Kasumi-1 (cell line): ENCODE data around the gene DLX2.
A peak's percentile ranks its signal among the peaks of the same experiment; 100 is the strongest.
"Not testable (repeated sequence)": the region's sequence is repeated elsewhere in the genome, so short reads cannot be mapped to it uniquely, and the experiment has no call there.

Experiments
- DNase-seq, 2 experiments: peaks; one replicate each; lab custom pipeline; 2025; lab: John Stamatoyannopoulos, UW

The DLX2 gene

DNA sequence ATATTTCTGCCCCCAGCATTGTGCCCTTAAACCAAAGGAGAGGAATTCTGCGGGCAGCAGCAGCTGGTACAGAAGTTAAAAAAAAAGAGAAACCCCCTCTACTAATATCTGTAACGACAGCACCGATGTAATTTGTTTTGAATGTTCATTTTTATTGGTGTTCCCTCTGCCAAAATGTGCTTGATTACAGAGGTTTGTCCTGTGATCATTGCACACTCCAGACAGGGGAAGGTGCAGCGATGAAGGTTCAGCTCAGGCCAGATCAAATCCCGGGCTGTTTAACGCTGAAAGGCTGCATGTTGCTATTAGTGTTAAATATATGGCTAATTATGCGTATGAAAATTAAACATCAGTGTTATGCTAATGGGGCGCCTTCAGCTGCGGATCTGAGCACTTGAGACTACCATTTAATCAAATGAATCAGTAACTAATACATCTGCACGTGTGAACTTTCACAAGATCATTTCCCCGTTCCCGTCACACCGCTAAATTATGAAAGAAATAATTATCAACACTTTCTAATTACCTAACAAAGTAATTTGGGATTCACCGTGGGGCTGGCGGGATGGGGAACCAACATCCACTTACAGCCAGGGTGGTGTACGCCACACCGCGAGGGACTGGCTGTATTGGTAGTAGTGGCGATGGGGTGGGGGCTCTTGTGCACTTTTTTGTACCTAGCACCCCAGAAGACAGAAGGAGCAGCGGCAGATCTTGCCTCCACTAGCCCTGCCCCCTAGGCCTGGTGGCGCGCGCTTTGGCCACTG lies 18.9 kb downstream of the DLX2 start:
- DNase-seq = no peak

DNA sequence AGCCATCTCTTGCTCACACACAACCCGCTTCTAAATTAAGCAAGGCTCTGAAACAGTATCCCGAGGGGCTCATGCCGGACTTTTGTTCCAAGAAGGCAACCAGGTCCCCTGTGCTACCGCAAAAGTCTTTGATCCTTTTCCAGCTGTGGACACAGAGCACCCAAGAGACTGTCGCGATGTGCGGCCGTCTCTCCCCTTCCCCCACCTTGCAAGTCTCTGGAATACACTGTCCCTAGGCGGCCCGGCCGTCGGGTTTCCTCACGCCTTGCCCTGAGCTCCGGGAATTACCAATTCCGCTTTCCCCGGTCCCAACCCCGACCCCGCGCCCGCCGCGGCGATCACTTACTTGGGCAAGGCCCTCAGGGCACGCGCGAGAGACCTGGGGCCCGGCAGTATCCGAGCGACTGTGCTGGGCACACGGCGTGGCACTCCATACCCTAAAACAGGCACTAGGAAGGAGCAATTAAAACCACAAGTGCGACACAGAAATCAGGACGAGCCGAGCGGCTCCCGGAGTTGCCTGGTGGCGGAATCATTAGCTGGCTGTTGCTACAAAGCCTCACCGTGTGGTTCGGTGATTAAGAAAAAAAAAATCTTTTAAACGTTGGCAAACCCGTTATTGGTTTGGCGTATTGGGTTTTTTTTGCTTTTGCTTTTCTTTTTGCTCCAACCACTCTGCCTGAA lies 19.6 kb downstream of the DLX2 start:
- no peak for DNase-seq

DNA sequence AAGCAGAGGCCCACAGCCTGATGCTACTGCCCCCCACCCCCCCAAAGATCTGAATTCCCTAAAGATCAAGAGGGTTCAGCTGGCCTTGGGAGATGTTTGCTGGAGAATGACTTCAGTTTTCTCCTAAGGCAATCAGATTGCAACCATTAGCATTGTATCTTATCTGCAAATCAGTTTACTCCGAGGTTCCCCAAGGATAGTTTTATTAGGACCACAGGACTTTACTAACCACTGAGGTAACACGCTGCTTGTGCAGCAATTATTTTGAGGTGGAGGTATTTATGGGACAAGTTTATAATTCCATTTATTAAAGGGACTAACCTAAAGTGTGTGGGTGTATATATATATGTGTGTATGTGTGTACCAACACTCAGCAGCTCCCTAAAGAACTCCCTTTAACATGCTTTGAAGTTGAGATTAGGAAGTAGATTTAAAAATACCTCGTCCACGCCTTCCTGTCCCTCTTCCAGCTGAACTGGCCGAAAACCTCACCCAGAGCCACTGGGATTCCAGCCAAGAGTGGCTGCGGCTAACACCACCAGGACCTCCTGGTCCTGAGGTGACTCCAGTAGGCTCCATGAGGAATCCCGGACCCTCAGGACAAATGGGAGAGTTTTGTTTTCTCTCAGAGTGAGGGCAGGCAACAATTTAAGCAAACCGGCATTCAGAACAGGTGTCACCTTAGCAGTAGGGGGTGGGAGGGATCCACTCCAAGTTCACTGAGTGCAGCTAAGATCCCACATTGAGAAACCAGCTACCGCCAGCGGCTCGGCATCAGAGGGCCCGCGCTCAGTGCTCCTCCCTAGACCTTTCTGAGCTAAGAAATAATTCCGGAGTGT lies 20.4 kb downstream of the DLX2 start:
- DNase-seq = no peak

DNA sequence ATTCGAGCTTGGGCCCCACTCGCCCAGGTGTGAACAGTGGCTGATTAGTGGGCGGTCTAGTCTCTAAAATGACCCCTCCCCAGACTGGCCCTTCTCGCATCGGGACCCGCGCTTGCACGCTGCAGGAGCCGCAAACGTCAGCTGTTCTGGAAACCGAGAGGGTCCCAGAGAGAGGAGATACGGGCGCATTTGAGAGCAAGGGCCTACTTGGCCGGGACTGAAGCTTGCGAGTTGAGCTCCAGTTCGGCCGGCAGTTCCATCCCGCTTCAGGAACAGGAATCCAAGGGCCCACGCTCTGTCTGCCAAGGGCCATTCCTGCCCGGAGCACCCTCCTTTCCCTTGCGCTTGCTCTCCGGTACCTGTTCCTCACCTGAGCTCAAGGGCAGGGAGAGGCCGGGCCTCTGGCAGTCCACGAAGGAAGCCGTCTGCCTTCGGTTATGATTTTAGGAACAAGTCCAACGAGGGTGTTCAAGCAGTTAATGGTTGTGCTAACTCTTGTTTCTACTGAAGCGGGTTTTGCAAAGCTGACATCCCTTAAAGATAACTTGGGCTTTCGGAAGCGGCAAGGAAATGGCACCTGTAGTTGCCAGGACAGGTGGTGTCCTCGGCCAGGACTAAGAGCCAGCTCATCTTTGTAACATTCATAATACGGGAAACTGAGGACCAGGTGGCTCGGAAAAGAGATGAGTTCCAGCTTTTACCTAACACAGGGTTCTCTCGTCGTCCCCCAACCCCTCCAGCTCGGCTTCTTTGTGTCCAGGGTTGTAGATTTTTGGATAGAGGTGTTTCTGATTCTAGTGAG lies 21.3 kb downstream of the DLX2 start:
- no peak for DNase-seq

DNA sequence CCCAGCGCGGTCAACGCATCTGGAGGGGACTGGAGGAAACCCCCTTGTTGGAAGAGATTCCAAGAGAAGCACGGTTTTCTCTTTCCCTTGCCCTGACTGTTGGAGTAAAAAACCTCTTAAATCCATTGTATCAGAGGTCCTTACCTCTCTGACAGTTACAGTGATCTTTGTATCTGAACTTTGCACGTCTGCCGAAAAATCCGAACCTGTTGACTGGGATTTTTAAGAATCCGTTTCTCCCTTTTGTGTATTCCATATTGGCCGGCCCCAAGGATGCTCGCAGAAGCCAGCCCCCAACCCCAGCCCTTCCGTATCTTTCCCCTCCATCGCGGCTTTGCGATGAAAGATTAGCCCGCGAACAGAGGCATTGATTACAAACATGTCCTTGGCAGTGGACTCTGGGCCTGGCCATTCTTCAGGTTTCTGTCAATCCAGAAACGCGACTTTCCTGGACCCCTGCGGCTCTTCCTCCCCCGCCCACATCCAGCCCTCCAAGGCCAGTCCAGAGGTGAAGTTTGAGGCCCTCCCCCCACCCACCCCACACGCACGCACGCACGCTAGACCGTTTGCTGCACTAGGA lies 22.0 kb downstream of the DLX2 start:
- DNase-seq = no peak

DNA sequence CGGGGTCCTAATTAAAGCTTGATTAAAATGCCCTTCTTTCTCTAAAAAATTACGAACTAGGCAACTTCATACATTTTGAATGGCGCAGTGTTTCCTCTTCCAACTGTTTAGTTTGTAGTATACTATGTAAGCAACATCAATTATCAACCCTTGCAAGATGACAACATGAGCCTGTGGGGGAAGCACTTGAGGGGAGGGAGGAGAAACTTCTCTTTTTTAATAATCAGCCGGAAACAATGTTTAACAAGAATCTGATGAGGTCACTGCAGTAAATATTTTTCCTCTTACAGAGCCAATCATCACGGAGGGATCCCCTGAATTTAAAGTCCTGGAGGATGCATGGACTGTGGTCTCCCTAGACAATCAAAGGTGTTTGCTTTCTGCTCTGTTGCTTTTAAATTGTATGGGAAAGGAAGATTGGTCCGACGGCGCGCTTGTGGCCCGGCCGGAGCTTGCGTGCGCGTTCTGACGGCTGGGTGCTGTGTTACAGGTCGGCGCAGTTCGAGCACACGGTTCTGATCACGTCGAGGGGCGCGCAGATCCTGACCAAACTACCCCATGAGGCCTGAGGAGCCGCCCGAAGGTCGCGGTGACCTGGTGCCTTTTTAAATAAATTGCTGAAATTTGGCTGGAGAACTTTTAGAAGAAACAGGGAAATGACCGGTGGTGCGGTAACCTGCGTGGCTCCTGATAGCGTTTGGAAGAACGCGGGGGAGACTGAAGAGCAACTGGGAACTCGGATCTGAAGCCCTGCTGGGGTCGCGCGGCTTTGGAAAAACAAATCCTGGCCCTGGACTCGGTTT lies 22.7 kb downstream of the DLX2 start:
- DNase-seq = peak in 1 of 2 experiments; percentile 52

DNA sequence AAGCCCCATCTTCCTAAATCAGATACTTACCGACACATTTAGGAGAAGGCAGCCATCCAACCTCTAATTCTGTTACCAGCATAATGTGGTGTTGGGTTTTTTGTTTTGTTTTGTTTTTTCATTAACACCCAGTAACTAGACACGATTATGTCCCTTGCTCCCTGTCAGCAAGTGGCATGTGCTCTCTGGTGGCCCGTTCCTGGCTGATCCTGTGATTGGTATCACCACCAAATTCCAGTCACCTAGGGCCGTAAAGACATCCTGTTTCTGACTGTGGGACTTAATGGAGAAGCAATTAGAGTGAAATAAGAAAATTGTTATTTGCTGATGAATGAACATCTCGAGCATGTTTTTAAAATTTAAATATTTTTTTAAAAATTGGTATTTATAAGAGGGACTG lies 23.3 kb downstream of the DLX2 start:
- DNase-seq = no peak

DNA sequence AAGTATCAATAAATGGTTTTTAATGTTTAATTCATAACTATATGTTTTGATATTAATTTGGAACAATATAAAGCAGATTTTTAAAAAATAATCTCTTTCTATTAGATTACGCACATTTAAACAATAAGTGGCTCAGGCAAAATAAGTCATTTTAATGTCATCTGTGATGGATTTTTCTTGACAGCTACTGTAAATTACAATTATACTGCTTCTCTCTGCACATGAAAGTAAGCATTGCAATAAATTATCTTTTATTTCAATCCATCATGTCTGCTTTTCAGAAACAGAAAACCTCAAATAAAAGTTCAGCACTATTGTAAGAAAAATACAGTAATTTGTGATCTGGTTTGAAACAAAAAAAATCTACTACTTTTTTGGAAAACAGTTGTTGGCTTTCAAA lies 28.4 kb downstream of the DLX2 start:
- DNase-seq = no peak

DNA sequence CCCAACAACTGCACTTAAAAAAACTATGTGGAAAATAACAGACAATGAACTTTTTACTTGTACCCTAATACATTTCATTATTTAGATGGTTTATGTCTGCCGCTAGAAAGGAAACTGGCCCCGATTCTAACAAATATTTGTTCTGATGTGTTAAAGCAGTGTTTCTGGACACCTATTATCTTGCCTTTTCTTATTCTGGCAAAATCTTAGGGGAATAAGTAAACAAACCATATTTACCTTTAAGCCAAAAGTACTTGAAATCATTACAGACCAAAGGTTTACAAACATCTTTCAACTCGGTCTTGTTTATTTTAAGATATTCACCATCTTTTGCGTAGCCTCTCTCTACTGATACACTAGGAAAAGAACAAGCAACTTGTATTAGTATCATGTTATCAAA lies 29.2 kb downstream of the DLX2 start:
- DNase-seq = no peak

DNA sequence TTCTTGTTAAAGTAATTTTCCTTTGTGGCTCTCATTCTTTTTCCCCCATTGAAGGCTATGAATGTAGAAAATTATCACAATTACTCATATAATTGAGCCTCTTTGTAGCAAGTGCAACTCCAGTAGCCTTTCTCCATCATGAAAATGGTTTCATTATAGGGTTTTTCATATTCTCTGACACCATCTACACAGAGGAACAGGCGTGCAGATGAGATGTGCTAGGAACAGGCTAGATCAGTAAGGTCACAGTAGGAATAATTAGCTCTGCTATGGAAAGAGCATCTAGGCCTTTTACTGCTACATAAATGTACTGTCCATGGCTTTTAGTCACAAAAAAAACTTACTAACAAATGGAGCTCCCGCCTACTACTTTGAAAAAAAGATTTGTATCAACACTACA lies 30.0 kb downstream of the DLX2 start:
- DNase-seq = no peak

DNA sequence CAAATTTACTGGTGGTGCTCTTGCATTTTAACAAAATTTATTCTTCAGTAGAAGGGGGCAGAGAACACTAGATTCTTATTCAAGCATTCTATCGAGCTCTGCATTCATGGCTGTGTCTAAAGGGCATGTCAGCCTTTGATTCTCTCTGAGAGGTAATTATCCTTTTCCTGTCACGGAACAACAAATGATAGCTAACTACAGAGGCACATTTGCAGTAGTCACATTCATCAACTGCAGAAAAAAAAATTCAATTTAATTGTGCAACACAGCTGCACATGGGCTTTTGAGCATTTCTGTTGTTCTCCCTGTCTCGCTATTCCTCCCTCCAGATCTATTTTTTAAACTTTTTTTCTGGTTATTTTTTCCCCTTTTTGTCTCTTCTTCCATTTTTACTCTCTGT lies 30.4 kb downstream of the DLX2 start:
- DNase-seq = no peak

DNA sequence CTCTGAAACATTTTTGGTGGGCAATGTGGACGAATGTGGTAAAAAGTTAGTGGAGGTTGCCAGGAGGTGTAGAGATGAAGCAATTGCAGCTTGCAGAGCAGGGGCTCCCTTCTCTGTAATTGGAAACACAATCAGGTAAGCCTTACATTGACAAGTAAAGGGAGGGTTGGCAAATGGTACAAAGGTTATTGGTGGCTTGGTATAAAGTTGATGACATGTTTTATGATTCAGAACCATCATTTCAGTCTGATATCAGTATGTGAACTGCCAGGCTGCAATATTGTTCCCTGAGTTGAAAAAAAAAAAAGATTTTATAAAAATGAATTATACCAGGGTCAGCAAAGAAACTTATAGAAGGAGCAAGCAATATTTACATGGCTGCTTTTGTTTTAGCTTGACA lies 31.8 kb downstream of the DLX2 start:
- no peak for DNase-seq

DNA sequence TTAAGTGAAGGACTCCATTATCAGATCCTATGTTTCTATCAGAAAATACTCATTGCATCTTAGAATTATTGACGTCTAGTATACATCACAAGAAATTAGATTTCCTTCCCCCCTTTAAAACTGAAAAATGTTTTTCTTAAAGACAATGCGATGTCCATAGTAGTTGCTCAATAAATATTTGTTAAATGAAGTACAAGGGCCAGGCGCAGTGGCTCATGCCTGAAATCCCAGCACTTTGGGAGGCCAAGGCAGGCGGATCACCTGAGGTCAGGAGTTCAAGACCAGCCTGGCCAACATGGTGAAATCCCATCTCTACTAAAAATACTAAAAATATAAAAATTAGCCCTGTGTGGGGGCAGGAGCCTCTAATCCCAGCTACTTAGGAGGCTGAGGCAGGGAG lies 34.8 kb downstream of the DLX2 start:
- DNase-seq = not testable (repeated sequence)

DNA sequence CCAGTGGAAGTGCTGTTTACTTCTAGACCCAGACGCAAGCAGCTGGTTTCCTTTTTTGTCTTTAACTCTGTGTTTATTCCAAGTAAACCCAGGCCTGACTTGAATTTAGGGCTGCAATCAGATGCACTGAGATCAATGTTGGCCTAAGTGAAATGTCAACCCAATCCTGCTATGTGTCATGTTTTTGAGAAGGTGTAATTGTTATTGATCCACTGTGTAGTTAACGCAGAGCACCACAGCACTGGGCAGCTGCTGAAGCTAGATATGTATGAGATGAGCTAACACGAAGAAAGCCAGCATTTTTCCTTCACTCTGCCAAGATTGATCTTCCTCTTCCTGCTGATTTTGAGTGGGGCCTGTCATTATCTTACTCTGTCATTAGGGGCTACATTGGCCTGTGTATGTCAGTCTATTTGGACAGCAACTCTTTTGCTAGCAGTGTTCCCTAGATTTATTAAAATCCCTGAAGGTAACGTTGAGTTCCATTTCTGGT lies 36.3 kb downstream of the DLX2 start:
- DNase-seq = no peak

DNA sequence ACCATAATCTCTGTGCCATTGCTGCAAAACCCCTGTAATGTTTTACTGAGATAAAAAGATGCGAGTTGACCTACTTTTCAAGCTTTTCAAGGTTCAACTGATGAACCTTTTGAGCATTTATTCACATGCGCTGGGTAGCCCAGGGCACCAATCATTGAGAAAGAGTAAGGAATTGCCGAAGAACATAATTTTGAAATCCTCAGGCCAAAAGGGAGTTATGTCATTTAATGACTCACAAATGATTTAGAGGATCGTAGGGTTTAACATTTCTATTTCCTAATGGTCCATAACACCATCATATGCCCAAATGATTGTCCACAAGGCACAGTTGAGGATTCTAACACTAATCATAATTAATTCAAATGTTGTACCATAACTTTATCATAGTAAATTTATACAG lies 37.6 kb downstream of the DLX2 start:
- no peak for DNase-seq

DNA sequence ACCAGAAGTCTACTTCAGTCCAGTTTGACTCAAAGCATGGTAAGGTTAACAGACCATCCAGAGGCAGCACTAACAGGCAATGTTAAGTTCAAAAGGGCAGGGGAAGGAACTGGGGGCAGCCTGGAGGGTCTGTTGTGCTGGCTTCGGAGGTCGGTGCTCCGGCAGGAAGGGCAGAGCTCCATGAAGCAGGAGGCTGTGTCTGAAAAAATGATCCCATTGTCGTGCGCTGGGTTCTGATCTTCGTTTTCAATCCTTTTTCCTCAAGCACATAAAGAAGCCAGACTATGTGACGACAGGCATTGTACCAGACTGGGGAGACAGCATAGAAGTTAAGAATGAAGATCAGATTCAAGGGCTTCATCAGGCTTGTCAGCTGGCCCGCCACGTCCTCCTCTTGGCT lies 39.3 kb downstream of the DLX2 start:
- no peak for DNase-seq

DNA sequence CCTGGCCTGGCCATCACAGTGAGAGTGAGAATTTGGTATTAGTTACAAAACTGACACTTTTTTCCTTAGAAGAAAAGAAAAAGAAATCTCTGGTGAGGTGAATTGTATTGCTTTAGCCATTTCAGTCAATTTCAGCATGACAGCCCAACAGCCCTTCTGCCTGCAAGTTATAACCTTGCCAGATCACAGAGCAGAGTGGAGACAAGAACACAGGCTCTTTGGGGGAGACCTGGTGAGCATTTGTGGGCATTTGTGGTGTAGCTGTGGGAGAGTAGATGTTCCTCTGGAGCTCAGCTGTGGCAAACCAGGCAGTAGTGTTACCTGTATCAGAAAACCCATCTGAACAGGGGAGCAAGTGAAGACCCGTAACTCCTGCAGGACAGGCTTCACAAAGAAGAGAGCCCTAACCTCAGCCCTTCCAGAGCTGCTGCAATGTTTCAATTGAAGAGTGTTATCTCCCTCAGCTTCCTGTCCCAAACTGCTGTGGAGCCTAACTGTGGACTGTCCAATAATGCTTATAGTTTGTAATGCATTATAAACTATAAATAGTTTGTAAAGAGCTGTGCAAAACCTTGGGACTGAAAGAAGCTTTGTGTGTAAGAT lies 40.2 kb downstream of the DLX2 start:
- no peak for DNase-seq

DNA sequence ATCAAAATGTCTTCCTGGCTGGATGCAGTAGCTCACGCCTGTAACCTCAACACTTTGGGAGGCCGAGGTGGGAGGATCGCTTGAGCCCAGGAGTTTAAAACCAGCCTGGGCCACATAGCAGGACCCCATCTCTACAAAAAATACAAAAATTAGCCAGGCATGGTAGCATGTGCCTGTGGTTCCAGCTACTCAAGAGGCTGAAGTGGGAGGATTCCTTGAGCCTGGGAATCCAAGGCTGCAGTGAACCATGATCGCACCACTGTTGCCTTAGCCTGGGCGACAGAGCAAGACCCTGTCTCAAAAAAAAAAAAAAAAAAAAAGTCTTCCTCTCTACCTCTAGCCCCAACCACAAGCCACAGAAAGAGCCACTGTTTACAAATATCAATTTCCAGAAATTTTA lies 42.6 kb downstream of the DLX2 start:
- DNase-seq = not testable (repeated sequence)

DNA sequence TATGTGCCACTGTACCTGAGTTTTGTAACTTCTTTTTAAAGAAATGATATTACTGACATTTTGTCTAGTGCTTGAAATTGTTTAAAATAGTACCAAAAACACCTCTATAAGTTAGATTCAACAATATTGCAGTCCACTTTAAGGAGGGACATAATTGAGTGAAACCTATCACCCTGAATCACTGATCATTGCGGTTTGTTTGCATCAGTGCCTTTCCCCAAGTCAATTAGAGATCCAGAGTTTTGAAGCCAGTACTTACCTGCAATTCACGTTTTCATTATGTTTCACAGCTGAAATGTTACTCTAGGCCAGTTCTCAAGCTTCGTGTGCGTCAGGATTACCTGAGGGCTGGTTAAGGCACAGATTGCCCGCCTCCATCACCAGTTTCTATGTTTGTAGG lies 44.0 kb downstream of the DLX2 start:
- no peak for DNase-seq

DNA sequence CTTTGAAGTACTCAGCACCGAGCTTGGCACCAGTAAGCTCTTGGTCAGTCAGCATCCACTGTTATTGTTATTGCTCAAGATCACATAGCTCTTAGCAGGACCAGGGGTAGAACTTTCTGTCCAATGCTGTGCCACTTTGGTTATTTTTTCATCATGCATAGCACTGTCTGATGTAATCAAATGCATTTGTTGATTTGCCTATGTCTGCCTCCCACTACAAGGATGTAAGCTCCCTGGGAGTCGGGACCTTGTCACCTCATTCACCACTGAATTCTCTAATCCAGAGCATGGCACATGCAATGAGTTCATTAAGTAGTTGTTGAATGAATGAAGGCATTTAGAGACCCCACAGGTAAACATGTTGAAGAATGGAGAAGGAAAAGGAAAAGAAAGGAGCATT lies 46.4 kb downstream of the DLX2 start:
- DNase-seq = no peak
